K562 (cell line): ENCODE results near the gene YPEL1. TPM values are rescaled to one million over a fixed set of nuclear protein-coding genes. Genes with fewer than 3 reads are reported as not detected.

ENCODE experiments used
- ARID3B ChIP-seq: fragments of 250-450 bp; sonication (Bioruptor Pico); IDR thresholded peaks from 2 replicates; pipeline ENCODE4 v1.4.0; 2020; ENCODE audit warnings: borderline replicate concordance
- BRF2 ChIP-seq: IDR thresholded peaks from 3 replicates; pipeline ENCODE4 v1.6.1; 2011; ENCODE audit warnings: borderline replicate concordance, mild to moderate bottlenecking; ENCODE audit not compliant: insufficient read length, insufficient read depth
- CREM ChIP-seq: IDR thresholded peaks from 2 replicates; pipeline ENCODE4 v1.6.1; 2014; ENCODE audit warnings: antibody characterized with exemption, low read depth
- DMBX1 ChIP-seq: fragments of 250-450 bp; sonication (Bioruptor Pico); IDR thresholded peaks from 2 replicates; pipeline ENCODE4 v1.8.0; 2022; ENCODE audit warnings: inconsistent platforms, mild to moderate bottlenecking, moderate library complexity, borderline replicate concordance
- EHMT2 ChIP-seq: fragments of 450-650 bp; IDR thresholded peaks from 2 replicates; pipeline ENCODE4 v1.6.1; 2018; ENCODE audit warnings: antibody characterized with exemption
- FOXJ2 ChIP-seq: fragments of 200-800 bp; sonication (Bioruptor generic); IDR thresholded peaks from 2 replicates; pipeline ENCODE4 v1.6.1; 2016; ENCODE audit warnings: missing genetic modification characterization, missing compliant biosample characterization
- FOXP1 ChIP-seq: sonication (generic); formaldehyde crosslinking; IDR thresholded peaks from 2 replicates; pipeline ENCODE4 v1.8.0; 2022; ENCODE audit warnings: mild to moderate bottlenecking, missing genetic modification reagents
- HNRNPK ChIP-seq: fragments of 200-400 bp; formaldehyde crosslinking; IDR thresholded peaks from one replicate; pipeline ENCODE4 v1.6.1; 2018; ENCODE audit warnings: mild to moderate bottlenecking, low read depth, low read length; ENCODE audit not compliant: poor library complexity, severe bottlenecking
- IRF2 ChIP-seq: sonication (generic); formaldehyde crosslinking; IDR thresholded peaks from 2 replicates; pipeline ENCODE4 v1.8.1; 2022; ENCODE audit warnings: mild to moderate bottlenecking, missing genetic modification reagents
- KDM2B ChIP-seq: fragments of 250-450 bp; sonication (Bioruptor Pico); IDR thresholded peaks from 2 replicates; pipeline ENCODE4 v1.8.0; 2021; ENCODE audit warnings: mild to moderate bottlenecking, moderate library complexity
- MAFG ChIP-seq: fragments of 450-650 bp; conservative IDR thresholded peaks from 2 replicates; pipeline ENCODE4 v1.6.1; 2016; ENCODE audit warnings: missing genetic modification characterization, missing compliant biosample characterization
- MBD1 ChIP-seq: fragments of 250-450 bp; sonication (Bioruptor Pico); IDR thresholded peaks from 2 replicates; pipeline ENCODE4 v1.8.0; 2022; ENCODE audit warnings: inconsistent platforms
- NBN ChIP-seq: fragments of 450-650 bp; IDR thresholded peaks from 2 replicates; pipeline ENCODE4 v1.6.1; 2016; ENCODE audit warnings: low read depth, mild to moderate bottlenecking
- NFYB ChIP-seq: IDR thresholded peaks from 2 replicates; pipeline ENCODE4 v1.6.1; 2011; ENCODE audit warnings: mild to moderate bottlenecking, moderate library complexity; ENCODE audit not compliant: insufficient read length; ENCODE audit errors: extremely low read depth
- NR2C2 ChIP-seq, 2 experiments: fragments of 200-800 bp in 1 of 2; sonication (Bioruptor generic) in 1 of 2; sonication (generic) in 1 of 2; formaldehyde crosslinking in 1 of 2; IDR thresholded peaks; 2 replicates each; pipeline versions ENCODE4 v1.6.1 to v1.8.0; 2016 to 2022; ENCODE audit warnings: mild to moderate bottlenecking in 1 of 2, missing compliant biosample characterization in 1 of 2, missing genetic modification characterization in 1 of 2, missing genetic modification reagents in 1 of 2
- RBM22 ChIP-seq: fragments of 200-400 bp; formaldehyde crosslinking; IDR thresholded peaks from 2 replicates; pipeline ENCODE4 v1.6.1; 2018; ENCODE audit warnings: low read length, low read depth; ENCODE audit not compliant: poor library complexity, severe bottlenecking
- RBM39 ChIP-seq: fragments of 200-400 bp; formaldehyde crosslinking; optimal IDR thresholded peaks from 2 replicates; pipeline ENCODE3; 2018; ENCODE audit warnings: low read depth, low read length
- SMAD1 ChIP-seq: fragments of 150-350 bp; IDR thresholded peaks from 2 replicates; pipeline ENCODE4 v1.6.1; 2014; ENCODE audit warnings: low read length, low read depth; ENCODE audit not compliant: partially characterized antibody
- SP1 ChIP-seq: sonication (generic); formaldehyde crosslinking; IDR thresholded peaks from 2 replicates; pipeline ENCODE4 v1.8.1; 2022; ENCODE audit warnings: mild to moderate bottlenecking, missing genetic modification reagents
- SPI1 ChIP-seq: IDR thresholded peaks from 2 replicates; pipeline ENCODE4 v1.6.1; 2011; ENCODE audit warnings: low read depth, low read length, control low read depth, borderline replicate concordance
- SRSF1 ChIP-seq: fragments of 200-400 bp; formaldehyde crosslinking; IDR thresholded peaks from 2 replicates; pipeline ENCODE4 v1.6.1; 2017; ENCODE audit warnings: mild to moderate bottlenecking, low read depth, low read length, moderate library complexity
- TEAD4 ChIP-seq, 2 experiments: sonication (generic) in 1 of 2; formaldehyde crosslinking in 1 of 2; IDR thresholded peaks; 2 replicates each; pipeline versions ENCODE4 v1.6.1 to v1.8.0; 2012 to 2022; ENCODE audit warnings: borderline replicate concordance in 1 of 2, inconsistent platforms in 1 of 2, low read length in 1 of 2, mild to moderate bottlenecking in 1 of 2, missing genetic modification reagents in 1 of 2
- YBX1 ChIP-seq: fragments of 450-650 bp; IDR thresholded peaks from 2 replicates; pipeline ENCODE4 v1.7.1; 2016; ENCODE audit warnings: mild to moderate bottlenecking
- ZNF79 ChIP-seq: fragments of 250-450 bp; sonication (Bioruptor Pico); IDR thresholded peaks from 2 replicates; pipeline ENCODE4 v1.4.0; 2020; ENCODE audit warnings: low read depth, mild to moderate bottlenecking, moderate library complexity
- polyA plus RNA-seq, 8 experiments: library from polyadenylated mRNA; depleted of rRNA in 4 of 8; stranded (reverse) in 5 of 8; unstranded in 3 of 8; fragments of >200 nt; fragmentation: Nextera tagmentation in 2 of 8; fragmentation: Illumina TruSeq in 1 of 8; extraction: Ambion mirVana in 2 of 8; extraction: Trizol in 1 of 8; gene quantifications; 2 replicates each; pipeline versions ENCODE4 v1.2.1 to v1.2.3, GENCODE V29; 2011 to 2014; ENCODE audit warnings: inconsistent platforms in 1 of 8, missing spikeins in 1 of 8
- total RNA-seq, 7 experiments: library from RNA; depleted of rRNA in 6 of 7; stranded (reverse); fragments of >200 nt in 6 of 7; fragmentation: Illumina TruSeq in 2 of 7; extraction: Trizol in 2 of 7; gene quantifications; 2 replicates each; pipeline versions ENCODE4 v1.2.1 to v1.2.3, GENCODE V29; 2011 to 2021; ENCODE audit warnings: low replicate concordance in 1 of 7

YPEL1 gene
- total and polyA plus RNA-seq, 9 of the 15 experiments (the other 6 are each of a cell fraction or from before 2014, with no cell fraction given): 0.07 to 2.2 (median 0.46) TPM

- TF ChIP-seq HNRNPK: no peak
- no peak for TF ChIP-seq ZNF79 (CRISPR knock-in tag)
- TF ChIP-seq IRF2: no peak
- TF ChIP-seq EHMT2: no peak
- TF ChIP-seq FOXJ2 (tag): no peak
- no peak for TF ChIP-seq ARID3B (CRISPR knock-in tag)
- no peak for TF ChIP-seq MBD1
- no peak for TF ChIP-seq MAFG (tag)
- TF ChIP-seq BRF2: no peak
- TF ChIP-seq SP1: no peak
- peak; percentile 69 for TF ChIP-seq RBM39
- TF ChIP-seq NR2C2 (CRISPR knock-in tag; IDR thresholded peaks at IDR 0.05): no peak
- TF ChIP-seq NR2C2 (tag; IDR thresholded peaks at IDR 0.05): no peak
- no peak for TF ChIP-seq TEAD4 (IDR thresholded peaks at IDR 0.05; ENCODE audit: low read length)
- no peak for TF ChIP-seq TEAD4 (CRISPR knock-in tag; IDR thresholded peaks at IDR 0.05; ENCODE audit: borderline replicate concordance)
- no peak for TF ChIP-seq NFYB
- no peak for TF ChIP-seq SPI1
- peak; percentile 68 for TF ChIP-seq SMAD1
- TF ChIP-seq RBM22: no peak
- TF ChIP-seq DMBX1 (CRISPR knock-in tag): no peak
- no peak for TF ChIP-seq SRSF1
- TF ChIP-seq KDM2B (CRISPR knock-in tag): no peak
- no peak for TF ChIP-seq FOXP1 (CRISPR knock-in tag)
- TF ChIP-seq YBX1: no peak
- TF ChIP-seq NBN: no peak
- TF ChIP-seq CREM: no peak
These were observed at the start of gene YPEL1 (continued) for GRCh38 chr22:21735200-21736083.
